ENCODE measurements around the gene EIF4B. TPM values are rescaled to one million over a fixed set of nuclear protein-coding genes. Genes with fewer than 3 reads are reported as not detected.

Gene EIF4B
- total and polyA plus RNA-seq, 2 experiments from 2014 or later, result 141 to 584 TPM

GRCh38 chr12:53031616-53032015 lies 25.4 kb downstream of the EIF4B start:
- H3F3A ChIP-seq (replicated peaks; ENCODE audit: low read depth), result peaks cover 50% of the 10 kb centered on the region
- DNase-seq (ENCODE audit: low spot score), result no peak
- no peak overlapping the region for H2AFZ ChIP-seq
- ATAC-seq, result no peak
- H3K27me3 ChIP-seq (ENCODE audit: insufficient read depth), result no peaks in the 10 kb centered on the region
- H3K9me2 ChIP-seq (ENCODE audit: insufficient read depth), result no peaks in the 10 kb centered on the region
- Mint-ChIP-seq H3K4me3 (no peak overlapping the region), H3K9me3 (no peaks in the 10 kb centered on the region), H3K27me3 (ENCODE audit: insufficient read depth, low read depth, poor library complexity) (peaks cover 12% of the 10 kb centered on the region), H3K4me1 (no peaks in the 10 kb centered on the region), H3K36me3 (ENCODE audit: low read depth) (peaks cover 94% of the 10 kb centered on the region), H3K27ac (no peak overlapping the region)
- no peak overlapping the region; the same call in 1 of the 2 replicates for H3K27ac ChIP-seq (ENCODE audit: low read depth)
- TF ChIP-seq CREB1 (CRISPR knock-in tag; IDR thresholded peaks at IDR 0.05; ENCODE audit: low read depth), result no peak
- TF ChIP-seq STAT1 (IDR thresholded peaks at IDR 0.05; ENCODE audit: unreplicated experiment), result no peak
- TF ChIP-seq ZNF462 (CRISPR knock-in tag; IDR thresholded peaks at IDR 0.05), result no peak
- TF ChIP-seq ETS1 (IDR thresholded peaks at IDR 0.05), result no peak
- no peak for TF ChIP-seq POLR2AphosphoS5 (IDR thresholded peaks at IDR 0.05; ENCODE audit: low read depth)
- TF ChIP-seq JUNB (IDR thresholded peaks at IDR 0.05; ENCODE audit: unreplicated experiment), result no peak
- TF ChIP-seq, protein P1, sequence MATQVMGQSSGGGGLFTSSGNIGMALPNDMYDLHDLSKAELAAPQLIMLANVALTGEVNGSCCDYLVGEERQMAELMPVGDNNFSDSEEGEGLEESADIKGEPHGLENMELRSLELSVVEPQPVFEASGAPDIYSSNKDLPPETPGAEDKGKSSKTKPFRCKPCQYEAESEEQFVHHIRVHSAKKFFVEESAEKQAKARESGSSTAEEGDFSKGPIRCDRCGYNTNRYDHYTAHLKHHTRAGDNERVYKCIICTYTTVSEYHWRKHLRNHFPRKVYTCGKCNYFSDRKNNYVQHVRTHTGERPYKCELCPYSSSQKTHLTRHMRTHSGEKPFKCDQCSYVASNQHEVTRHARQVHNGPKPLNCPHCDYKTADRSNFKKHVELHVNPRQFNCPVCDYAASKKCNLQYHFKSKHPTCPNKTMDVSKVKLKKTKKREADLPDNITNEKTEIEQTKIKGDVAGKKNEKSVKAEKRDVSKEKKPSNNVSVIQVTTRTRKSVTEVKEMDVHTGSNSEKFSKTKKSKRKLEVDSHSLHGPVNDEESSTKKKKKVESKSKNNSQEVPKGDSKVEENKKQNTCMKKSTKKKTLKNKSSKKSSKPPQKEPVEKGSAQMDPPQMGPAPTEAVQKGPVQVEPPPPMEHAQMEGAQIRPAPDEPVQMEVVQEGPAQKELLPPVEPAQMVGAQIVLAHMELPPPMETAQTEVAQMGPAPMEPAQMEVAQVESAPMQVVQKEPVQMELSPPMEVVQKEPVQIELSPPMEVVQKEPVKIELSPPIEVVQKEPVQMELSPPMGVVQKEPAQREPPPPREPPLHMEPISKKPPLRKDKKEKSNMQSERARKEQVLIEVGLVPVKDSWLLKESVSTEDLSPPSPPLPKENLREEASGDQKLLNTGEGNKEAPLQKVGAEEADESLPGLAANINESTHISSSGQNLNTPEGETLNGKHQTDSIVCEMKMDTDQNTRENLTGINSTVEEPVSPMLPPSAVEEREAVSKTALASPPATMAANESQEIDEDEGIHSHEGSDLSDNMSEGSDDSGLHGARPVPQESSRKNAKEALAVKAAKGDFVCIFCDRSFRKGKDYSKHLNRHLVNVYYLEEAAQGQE (IDR thresholded peaks at IDR 0.05; ENCODE audit: unreplicated experiment), result no peak
- no peak for TF ChIP-seq EZH2phosphoT487 (IDR thresholded peaks at IDR 0.05; ENCODE audit: unreplicated experiment)
- TF ChIP-seq NANOG (IDR thresholded peaks at IDR 0.05; ENCODE audit: borderline replicate concordance), result no peak
- TF ChIP-seq ZNF331 (CRISPR knock-in tag; IDR thresholded peaks at IDR 0.05; ENCODE audit: low read depth), result no peak
- TF ChIP-seq, protein P2, sequence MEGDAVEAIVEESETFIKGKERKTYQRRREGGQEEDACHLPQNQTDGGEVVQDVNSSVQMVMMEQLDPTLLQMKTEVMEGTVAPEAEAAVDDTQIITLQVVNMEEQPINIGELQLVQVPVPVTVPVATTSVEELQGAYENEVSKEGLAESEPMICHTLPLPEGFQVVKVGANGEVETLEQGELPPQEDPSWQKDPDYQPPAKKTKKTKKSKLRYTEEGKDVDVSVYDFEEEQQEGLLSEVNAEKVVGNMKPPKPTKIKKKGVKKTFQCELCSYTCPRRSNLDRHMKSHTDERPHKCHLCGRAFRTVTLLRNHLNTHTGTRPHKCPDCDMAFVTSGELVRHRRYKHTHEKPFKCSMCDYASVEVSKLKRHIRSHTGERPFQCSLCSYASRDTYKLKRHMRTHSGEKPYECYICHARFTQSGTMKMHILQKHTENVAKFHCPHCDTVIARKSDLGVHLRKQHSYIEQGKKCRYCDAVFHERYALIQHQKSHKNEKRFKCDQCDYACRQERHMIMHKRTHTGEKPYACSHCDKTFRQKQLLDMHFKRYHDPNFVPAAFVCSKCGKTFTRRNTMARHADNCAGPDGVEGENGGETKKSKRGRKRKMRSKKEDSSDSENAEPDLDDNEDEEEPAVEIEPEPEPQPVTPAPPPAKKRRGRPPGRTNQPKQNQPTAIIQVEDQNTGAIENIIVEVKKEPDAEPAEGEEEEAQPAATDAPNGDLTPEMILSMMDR (conservative IDR thresholded peaks at IDR 0.05; ENCODE audit: low read depth in 2 of 2), result no peak
- TF ChIP-seq ZNF114 (CRISPR knock-in tag; IDR thresholded peaks at IDR 0.05), result no peak
- no peak for TF ChIP-seq EZH2 (IDR thresholded peaks at IDR 0.05; ENCODE audit: low read depth, unreplicated experiment)
- no peaks in the 10 kb centered on the region for H3K4me1 ChIP-seq (ENCODE audit: insufficient read depth)
- H3K4me2 ChIP-seq, result no peak overlapping the region
- H4K20me1 ChIP-seq (replicated peaks; ENCODE audit: insufficient read depth), result peaks cover 74% of the 10 kb centered on the region
- H3K79me2 ChIP-seq (replicated peaks; ENCODE audit: insufficient read depth), result peaks cover 41% of the 10 kb centered on the region
- peaks cover 89% of the 10 kb centered on the region for H3K36me3 ChIP-seq (ENCODE audit: insufficient read depth)
- no peak overlapping the region for H3K4me3 ChIP-seq
